ENCODE data around the gene ZC3H12A.

DNA sequence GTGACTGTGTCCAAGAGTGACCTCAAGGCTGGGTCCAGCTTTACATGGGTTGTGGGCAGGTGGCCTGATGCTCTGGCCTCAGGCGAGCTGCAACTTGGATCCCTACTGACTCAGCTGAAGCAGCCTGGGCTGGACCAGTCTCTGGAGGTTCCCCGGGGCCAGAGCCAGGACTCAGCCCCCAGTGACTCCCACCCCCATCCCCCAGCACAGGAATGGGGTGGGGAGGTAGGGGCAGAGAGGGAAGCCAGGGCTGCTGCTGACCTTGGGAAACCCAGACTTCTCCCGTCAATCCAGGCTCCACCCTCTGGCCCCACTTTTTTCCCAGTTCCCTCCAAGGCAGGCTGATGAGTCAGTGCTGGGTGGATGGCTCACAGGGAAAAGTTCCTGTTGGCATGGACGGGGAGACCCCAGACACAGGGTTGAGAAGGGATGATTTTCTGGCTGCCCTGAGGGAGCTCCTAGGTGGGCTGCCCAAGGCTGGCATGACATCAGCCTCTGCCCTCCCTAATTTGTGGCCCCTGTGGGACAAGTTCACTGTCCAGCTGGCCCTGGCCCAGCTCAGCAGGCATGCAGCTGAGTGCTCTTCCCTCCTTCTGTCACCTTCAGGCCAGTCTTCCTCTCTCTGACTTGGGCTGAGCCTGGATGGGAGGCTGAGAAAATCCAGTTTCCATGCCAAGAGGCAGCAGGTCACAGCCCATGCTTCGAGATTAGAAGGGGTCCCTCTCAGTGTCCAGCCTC, 2.2 kb downstream of the ZC3H12A start:
- no peak for TF ChIP-seq POLR2A (IDR thresholded peaks at IDR 0.05)
- TF ChIP-seq, protein P1, sequence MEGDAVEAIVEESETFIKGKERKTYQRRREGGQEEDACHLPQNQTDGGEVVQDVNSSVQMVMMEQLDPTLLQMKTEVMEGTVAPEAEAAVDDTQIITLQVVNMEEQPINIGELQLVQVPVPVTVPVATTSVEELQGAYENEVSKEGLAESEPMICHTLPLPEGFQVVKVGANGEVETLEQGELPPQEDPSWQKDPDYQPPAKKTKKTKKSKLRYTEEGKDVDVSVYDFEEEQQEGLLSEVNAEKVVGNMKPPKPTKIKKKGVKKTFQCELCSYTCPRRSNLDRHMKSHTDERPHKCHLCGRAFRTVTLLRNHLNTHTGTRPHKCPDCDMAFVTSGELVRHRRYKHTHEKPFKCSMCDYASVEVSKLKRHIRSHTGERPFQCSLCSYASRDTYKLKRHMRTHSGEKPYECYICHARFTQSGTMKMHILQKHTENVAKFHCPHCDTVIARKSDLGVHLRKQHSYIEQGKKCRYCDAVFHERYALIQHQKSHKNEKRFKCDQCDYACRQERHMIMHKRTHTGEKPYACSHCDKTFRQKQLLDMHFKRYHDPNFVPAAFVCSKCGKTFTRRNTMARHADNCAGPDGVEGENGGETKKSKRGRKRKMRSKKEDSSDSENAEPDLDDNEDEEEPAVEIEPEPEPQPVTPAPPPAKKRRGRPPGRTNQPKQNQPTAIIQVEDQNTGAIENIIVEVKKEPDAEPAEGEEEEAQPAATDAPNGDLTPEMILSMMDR (IDR thresholded peaks at IDR 0.05) = no peak

Data from gastroesophageal sphincter (tissue), 3 donors.